ENCODE results near the gene CSF1R. TPM values are rescaled to one million over a fixed set of nuclear protein-coding genes. Genes with fewer than 3 reads are reported as not detected.

Gene CSF1R
- total and polyA plus RNA-seq, 12 donors, result 4.8 to 83.9 (median 10.6) TPM

GRCh38 chr5:150082374-150082773, 4.0 kb downstream of the CSF1R start:
- Histone ChIP-seq H3K27ac (peak overlapping the region in 7 of 10 donors; percentile 1 to 79 (median 37)), H3K36me3 (peaks cover 0 to 39% (median 0%) of the 10 kb centered on the region in 9 donors), H3K27me3 (no peaks in the 10 kb centered on the region), H3K9me3 (no peaks in the 10 kb centered on the region), H3K4me1 (peaks cover 0 to 36% (median 10%) of the 10 kb centered on the region in 9 donors), H3K4me3 (peak overlapping the region in 5 of 10 donors; percentile 15 to 60 (median 22))
- intact Hi-C loops (cut with DNase I), result no loop called here
- peak in 1 of 8 donors; percentile 8 for ATAC-seq
- 50 to 61% methylated on average over 3 of the region's 3 CpGs for WGBS, 2 donors
- TF ChIP-seq, protein P1, sequence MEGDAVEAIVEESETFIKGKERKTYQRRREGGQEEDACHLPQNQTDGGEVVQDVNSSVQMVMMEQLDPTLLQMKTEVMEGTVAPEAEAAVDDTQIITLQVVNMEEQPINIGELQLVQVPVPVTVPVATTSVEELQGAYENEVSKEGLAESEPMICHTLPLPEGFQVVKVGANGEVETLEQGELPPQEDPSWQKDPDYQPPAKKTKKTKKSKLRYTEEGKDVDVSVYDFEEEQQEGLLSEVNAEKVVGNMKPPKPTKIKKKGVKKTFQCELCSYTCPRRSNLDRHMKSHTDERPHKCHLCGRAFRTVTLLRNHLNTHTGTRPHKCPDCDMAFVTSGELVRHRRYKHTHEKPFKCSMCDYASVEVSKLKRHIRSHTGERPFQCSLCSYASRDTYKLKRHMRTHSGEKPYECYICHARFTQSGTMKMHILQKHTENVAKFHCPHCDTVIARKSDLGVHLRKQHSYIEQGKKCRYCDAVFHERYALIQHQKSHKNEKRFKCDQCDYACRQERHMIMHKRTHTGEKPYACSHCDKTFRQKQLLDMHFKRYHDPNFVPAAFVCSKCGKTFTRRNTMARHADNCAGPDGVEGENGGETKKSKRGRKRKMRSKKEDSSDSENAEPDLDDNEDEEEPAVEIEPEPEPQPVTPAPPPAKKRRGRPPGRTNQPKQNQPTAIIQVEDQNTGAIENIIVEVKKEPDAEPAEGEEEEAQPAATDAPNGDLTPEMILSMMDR (IDR thresholded peaks at IDR 0.05), result no peak
- DNase-seq, result no peak

DNA sequence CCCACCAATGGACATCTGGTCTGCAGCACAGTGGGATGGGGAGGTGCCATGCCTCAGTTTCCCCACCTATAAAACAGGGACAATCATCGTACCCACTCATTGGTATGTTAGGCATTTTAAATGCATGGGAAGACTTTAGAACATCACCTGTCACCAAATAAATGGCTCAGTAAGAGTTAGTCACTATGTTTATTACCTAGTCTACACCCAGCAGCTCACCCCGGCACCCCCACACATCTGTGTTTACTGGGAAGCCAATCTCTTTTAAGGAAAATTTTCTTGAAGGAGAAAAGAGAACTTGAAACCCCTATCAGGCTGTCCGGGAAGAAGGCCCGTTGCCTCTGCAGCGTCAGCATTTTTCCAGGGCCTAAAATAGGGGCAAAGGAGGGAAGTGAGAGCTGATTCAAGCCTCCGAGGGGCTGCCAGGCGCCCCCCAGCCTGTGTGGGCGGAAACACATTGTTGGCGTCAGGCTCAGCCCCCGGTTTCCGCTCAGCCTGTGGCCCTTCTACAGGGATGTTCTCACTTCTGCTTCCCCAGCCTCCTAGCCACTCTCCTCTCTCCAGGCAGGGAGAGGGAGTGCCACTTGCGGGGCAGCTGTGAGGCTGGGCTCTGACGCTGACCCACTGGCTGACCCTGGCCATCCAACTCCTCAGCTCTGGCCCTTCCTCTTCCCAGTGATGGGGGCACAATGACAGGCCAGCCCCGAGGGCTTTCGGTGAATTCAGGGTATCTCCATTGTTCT, 4.6 kb downstream of the CSF1R start:
- Histone ChIP-seq H3K4me3 (peak overlapping the region in 3 of 10 donors; percentile 15 to 60 (median 28)), H3K9me3 (no peaks in the 10 kb centered on the region), H3K4me1 (peaks cover 0 to 31% (median 10%) of the 10 kb centered on the region in 9 donors), H3K36me3 (peaks cover 0 to 46% (median 0%) of the 10 kb centered on the region in 9 donors), H3K27me3 (no peaks in the 10 kb centered on the region), H3K27ac (peak overlapping the region in 5 of 10 donors; percentile 13 to 79 (median 40))
- intact Hi-C loops (cut with DNase I), result no loop called here
- DNase-seq (peak; percentile 57 to 72), ATAC-seq (peak; percentile 72 to 89 (median 82))
- WGBS, 2 donors, result 34 to 44% methylated on average over 15 of the region's 15 CpGs
- TF ChIP-seq, protein P1 (IDR thresholded peaks at IDR 0.05), result no peak

- H3K4me1 ChIP-seq, result peaks cover 0 to 31% (median 10%) of the 10 kb centered on the region in 9 donors
- no peaks in the 10 kb centered on the region for H3K27me3 ChIP-seq
- no peak for ATAC-seq
- no peak for DNase-seq
- peaks cover 0 to 55% (median 0%) of the 10 kb centered on the region in 9 donors for H3K36me3 ChIP-seq
- H3K9me3 ChIP-seq, result no peaks in the 10 kb centered on the region
- no peak overlapping the region for H3K4me3 ChIP-seq
- WGBS, 2 donors, result 86 to 88% methylated on average over 15 of the region's 15 CpGs
- TF ChIP-seq, protein P1 (IDR thresholded peaks at IDR 0.05), result no peak
- H3K27ac ChIP-seq, result peak overlapping the region in 3 of 10 donors; percentile 13 to 48 (median 21)
- intact Hi-C loops (cut with DNase I), result no loop called here
Observed at GRCh38 chr5:150080696-150081435, 5.5 kb downstream of the CSF1R start.

DNA sequence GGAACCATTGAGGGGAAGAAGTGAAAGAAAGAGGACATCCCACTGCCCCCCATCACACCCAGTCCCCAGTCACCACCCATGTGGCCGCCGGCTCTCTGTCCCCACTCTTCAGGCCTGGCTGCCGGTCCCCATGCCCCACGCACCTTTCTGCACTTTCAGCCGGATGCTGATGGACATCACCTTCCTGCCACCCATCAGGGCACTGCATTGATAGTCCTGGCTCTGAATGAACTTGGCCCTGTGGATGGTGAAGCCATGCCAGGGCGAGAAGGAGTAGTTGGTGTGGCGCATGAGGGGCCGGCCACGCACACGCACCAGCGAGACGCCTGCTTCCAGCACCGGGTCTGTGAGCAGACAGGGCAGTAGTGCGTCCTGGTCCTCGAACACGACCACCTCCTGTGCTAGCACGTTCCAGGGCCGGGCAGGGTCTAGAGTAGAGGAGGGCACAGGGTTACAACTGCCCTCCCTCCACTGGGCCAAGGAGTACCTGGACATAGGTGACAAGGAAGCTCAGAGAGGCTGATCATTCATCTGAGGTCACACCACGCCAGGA, 6.4 kb downstream of the CSF1R start:
- TF ChIP-seq, protein P1 (IDR thresholded peaks at IDR 0.05), result no peak
- peaks cover 0 to 62% (median 0%) of the 10 kb centered on the region in 9 donors for H3K36me3 ChIP-seq
- no peak overlapping the region for H3K27ac ChIP-seq
- H3K4me3 ChIP-seq, result no peak overlapping the region
- intact Hi-C loops (cut with DNase I), result no loop called here
- peaks cover 0 to 31% (median 10%) of the 10 kb centered on the region in 9 donors for H3K4me1 ChIP-seq
- WGBS, 2 donors, result 95 to 97% methylated on average over 19 of the region's 19 CpGs
- DNase-seq (no peak), ATAC-seq (no peak)
- H3K9me3 ChIP-seq, result no peaks in the 10 kb centered on the region
- no peaks in the 10 kb centered on the region for H3K27me3 ChIP-seq
